ENCODE data around the gene HSD17B8.

The HSD17B8 gene

GRCh38 chr6:33205191-33206026 lies 954 bp downstream of the HSD17B8 start:
- Mint-ChIP-seq H3K27me3 (no peaks in the 10 kb centered on the region), H3K4me1 (ENCODE audit: low read depth) (peaks cover 71% of the 10 kb centered on the region), H3K36me3 (ENCODE audit: low read depth) (peaks cover 48% of the 10 kb centered on the region), H3K4me3 (peak overlapping the region; percentile 94), H3K9me3 (no peaks in the 10 kb centered on the region), H3K27ac (peak overlapping the region; percentile 99)

- no peaks in the 10 kb centered on the region for H3K27me3 Mint-ChIP-seq
- H3K4me3 Mint-ChIP-seq = peak overlapping the region; percentile 94
- H3K9me3 Mint-ChIP-seq = no peaks in the 10 kb centered on the region
- H3K27ac Mint-ChIP-seq = peak overlapping the region; percentile 99
- peaks cover 66% of the 10 kb centered on the region for H3K4me1 Mint-ChIP-seq (ENCODE audit: low read depth)
- peaks cover 47% of the 10 kb centered on the region for H3K36me3 Mint-ChIP-seq (ENCODE audit: low read depth)
Observed at GRCh38 chr6:33206027-33206863, 1.8 kb downstream of the HSD17B8 start.

GRCh38 chr6:33206864-33207551 lies 2.6 kb downstream of the HSD17B8 start:
- peak overlapping the region; percentile 87 for H3K4me3 Mint-ChIP-seq
- H3K36me3 Mint-ChIP-seq (ENCODE audit: low read depth) = peaks cover 44% of the 10 kb centered on the region
- H3K4me1 Mint-ChIP-seq (ENCODE audit: low read depth) = peaks cover 60% of the 10 kb centered on the region
- H3K27ac Mint-ChIP-seq = peak overlapping the region; percentile 99
- no peaks in the 10 kb centered on the region for H3K27me3 Mint-ChIP-seq
- no peaks in the 10 kb centered on the region for H3K9me3 Mint-ChIP-seq

- Mint-ChIP-seq H3K9me3 (no peaks in the 10 kb centered on the region), H3K27ac (peak overlapping the region; percentile 91), H3K4me3 (peak overlapping the region; percentile 87), H3K36me3 (ENCODE audit: low read depth) (peaks cover 40% of the 10 kb centered on the region), H3K27me3 (no peaks in the 10 kb centered on the region), H3K4me1 (ENCODE audit: low read depth) (peaks cover 60% of the 10 kb centered on the region)
Observed at GRCh38 chr6:33207552-33208090, 3.2 kb downstream of the HSD17B8 start.

DNA sequence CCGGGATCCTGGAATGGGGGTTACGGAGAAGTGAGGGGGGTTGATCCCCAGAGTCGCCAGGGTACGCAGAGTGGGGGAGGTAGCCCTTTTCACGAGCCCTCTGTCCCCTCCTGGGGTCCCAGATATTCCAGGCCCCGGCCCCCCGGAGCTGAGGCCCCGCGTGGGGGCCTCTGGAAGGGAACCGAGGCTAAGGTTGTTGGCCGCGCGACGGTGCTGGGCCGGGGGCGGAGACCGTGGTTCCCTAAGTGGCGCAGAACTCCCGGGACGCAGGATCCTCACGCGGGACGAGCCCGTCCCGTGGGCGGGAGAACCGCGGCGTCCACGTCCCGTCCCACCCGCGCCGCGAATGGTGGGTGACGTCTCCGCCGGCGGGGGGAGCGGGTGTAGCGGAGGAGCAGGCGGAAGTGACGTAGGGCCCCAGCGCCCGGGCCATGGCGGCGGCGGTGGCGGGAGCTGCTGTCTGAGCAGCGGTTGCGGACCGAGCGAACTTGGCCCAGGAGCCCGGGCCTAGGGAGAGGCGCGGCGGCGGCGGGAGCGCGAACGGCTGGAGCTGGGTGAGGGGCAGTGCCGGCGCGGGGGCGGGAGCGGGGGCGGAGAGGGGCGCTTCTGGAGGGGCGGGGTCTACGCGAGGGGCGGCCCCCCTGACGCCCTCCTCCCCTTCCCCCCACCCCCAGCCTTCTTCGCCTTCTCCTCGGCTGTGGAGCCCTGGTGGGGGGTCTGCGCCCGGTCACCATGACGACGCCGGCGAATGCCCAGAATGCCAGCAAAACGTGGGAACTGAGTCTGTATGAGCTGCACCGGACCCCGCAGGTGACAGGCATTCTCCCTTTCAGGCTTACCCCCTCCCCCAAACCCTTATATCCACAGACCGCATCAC lies 3.9 kb downstream of the HSD17B8 start, which contains the start of gene RING1:
Gene RING1 (plus strand): TSS at position 410 of the 877 bp plus-strand sequence. CDS start 323 bp downstream, at position 733.
- peaks cover 60% of the 10 kb centered on the region for H3K4me1 Mint-ChIP-seq (ENCODE audit: low read depth)
- peaks cover 33% of the 10 kb centered on the region for H3K36me3 Mint-ChIP-seq (ENCODE audit: low read depth)
- H3K27ac Mint-ChIP-seq = peak within 1 kb of the TSS; percentile 91
- no peaks in the 10 kb centered on the region for H3K9me3 Mint-ChIP-seq
- no peaks in the 10 kb centered on the region for H3K27me3 Mint-ChIP-seq
- H3K4me3 Mint-ChIP-seq = peak within 1 kb of the TSS; percentile 87

DNA sequence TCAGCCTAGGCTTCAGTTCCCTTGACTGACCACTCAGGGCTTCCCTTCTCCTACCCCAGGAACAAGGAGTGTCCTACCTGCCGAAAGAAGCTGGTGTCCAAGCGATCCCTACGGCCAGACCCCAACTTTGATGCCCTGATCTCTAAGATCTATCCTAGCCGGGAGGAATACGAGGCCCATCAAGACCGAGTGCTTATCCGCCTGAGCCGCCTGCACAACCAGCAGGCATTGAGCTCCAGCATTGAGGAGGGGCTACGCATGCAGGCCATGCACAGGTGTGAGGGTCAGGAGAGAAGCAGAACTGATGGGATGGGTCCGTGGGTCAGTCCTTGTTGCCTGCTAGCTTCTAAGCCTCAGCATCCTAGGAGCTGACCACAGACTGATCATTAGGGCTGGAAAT lies 5.4 kb downstream of the HSD17B8 start:
- Mint-ChIP-seq H3K4me3 (peak overlapping the region; percentile 87), H3K4me1 (ENCODE audit: low read depth) (peaks cover 60% of the 10 kb centered on the region)

GRCh38 chr6:33211136-33211535 lies 6.7 kb downstream of the HSD17B8 start:
- peaks cover 52% of the 10 kb centered on the region for H3K4me1 Mint-ChIP-seq (ENCODE audit: low read depth)
- peaks cover 21% of the 10 kb centered on the region for H3K36me3 Mint-ChIP-seq (ENCODE audit: low read depth)
- H3K9me3 Mint-ChIP-seq = no peaks in the 10 kb centered on the region
- no peak overlapping the region for H3K4me3 Mint-ChIP-seq
- H3K27me3 Mint-ChIP-seq = peaks cover 7% of the 10 kb centered on the region
- no peak overlapping the region for H3K27ac Mint-ChIP-seq

More for the DNA sequence above, 5.4 kb downstream of the HSD17B8 start:
- no peaks in the 10 kb centered on the region for H3K9me3 Mint-ChIP-seq
- H3K27ac Mint-ChIP-seq = no peak overlapping the region
- H3K36me3 Mint-ChIP-seq (ENCODE audit: low read depth) = peaks cover 25% of the 10 kb centered on the region
- H3K27me3 Mint-ChIP-seq = peaks cover 7% of the 10 kb centered on the region

DNA sequence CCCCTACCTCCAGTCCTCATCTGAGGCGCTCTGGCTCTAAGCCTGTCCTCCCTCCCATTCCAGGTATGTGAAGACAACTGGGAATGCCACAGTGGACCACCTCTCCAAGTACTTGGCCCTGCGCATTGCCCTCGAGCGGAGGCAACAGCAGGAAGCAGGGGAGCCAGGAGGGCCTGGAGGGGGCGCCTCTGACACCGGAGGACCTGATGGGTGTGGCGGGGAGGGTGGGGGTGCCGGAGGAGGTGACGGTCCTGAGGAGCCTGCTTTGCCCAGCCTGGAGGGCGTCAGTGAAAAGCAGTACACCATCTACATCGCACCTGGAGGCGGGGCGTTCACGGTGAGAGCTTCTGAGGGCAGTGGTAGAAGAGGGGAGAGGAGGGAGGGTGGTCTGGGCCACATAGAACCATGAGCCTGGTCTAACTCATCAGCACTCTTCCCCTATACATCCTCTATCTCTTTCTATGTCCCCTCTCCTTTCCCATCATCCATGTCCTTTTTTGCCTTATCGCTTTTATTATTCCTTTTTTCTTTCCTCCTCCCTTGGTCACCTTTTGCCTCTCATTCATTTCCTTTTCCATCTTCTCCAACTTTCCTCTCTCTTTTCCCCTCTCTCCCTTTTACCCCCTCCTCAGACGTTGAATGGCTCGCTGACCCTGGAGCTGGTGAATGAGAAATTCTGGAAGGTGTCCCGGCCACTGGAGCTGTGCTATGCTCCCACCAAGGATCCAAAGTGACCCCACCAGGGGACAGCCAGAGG lies 7.4 kb downstream of the HSD17B8 start:
- Mint-ChIP-seq H3K27me3 (peaks cover 7% of the 10 kb centered on the region), H3K4me3 (no peak overlapping the region), H3K27ac (no peak overlapping the region), H3K36me3 (ENCODE audit: low read depth) (peaks cover 21% of the 10 kb centered on the region), H3K4me1 (ENCODE audit: low read depth) (peaks cover 47% of the 10 kb centered on the region), H3K9me3 (no peaks in the 10 kb centered on the region)

DNA sequence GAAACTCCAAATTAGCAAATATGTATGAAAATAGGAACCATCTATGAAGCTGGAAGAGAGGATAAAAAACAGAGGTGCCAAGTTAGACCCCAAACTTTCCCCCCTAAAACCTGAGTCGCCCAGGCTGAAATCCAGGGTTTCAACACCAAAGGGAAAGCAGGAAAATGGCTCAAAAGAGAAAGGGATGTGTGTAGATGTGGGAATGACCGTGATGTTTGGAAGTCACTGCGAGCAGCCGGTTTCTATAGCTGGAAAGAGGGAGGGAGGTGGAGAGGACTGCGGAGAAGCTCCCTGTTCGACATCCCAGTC lies 8.4 kb downstream of the HSD17B8 start:
- H3K9me3 Mint-ChIP-seq = no peaks in the 10 kb centered on the region
- H3K27me3 Mint-ChIP-seq = peaks cover 7% of the 10 kb centered on the region
- peaks cover 46% of the 10 kb centered on the region for H3K4me1 Mint-ChIP-seq (ENCODE audit: low read depth)
- H3K36me3 Mint-ChIP-seq (ENCODE audit: low read depth) = peaks cover 21% of the 10 kb centered on the region
- peak overlapping the region; percentile 73 for H3K4me3 Mint-ChIP-seq
- peak overlapping the region; percentile 34 for H3K27ac Mint-ChIP-seq

- peak overlapping the region; percentile 73 for H3K4me3 Mint-ChIP-seq
- H3K27me3 Mint-ChIP-seq = peaks cover 12% of the 10 kb centered on the region
- H3K9me3 Mint-ChIP-seq = no peaks in the 10 kb centered on the region
- peak overlapping the region; percentile 21 for H3K27ac Mint-ChIP-seq
- H3K4me1 Mint-ChIP-seq (ENCODE audit: low read depth) = peaks cover 46% of the 10 kb centered on the region
- H3K36me3 Mint-ChIP-seq (ENCODE audit: low read depth) = peaks cover 21% of the 10 kb centered on the region
Observed at GRCh38 chr6:33213166-33213988, 8.9 kb downstream of the HSD17B8 start.

DNA sequence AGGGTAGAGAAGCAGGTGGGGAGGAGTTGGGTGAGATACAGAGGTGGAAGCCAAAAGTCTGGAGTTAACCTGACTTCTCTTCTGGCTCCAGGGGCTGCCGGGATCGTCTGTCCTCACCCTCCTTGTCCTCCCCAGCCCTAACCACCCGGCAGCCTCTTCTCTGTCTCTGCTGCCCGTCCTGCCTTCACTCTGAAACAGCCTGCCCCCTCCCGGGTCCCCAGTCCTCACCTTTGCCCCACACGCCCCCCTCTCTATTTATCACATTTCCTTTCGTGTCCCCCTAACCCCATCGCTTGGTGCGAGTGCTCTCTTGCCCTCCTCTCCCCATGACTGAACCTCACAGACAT lies 9.5 kb downstream of the HSD17B8 start:
- Mint-ChIP-seq H3K9me3 (no peaks in the 10 kb centered on the region), H3K27ac (peak overlapping the region; percentile 21), H3K27me3 (peaks cover 17% of the 10 kb centered on the region), H3K4me3 (peak overlapping the region; percentile 73), H3K4me1 (ENCODE audit: low read depth) (peaks cover 43% of the 10 kb centered on the region), H3K36me3 (ENCODE audit: low read depth) (peaks cover 21% of the 10 kb centered on the region)

GRCh38 chr6:33215271-33216116 lies 11.0 kb downstream of the HSD17B8 start:
- H3K4me1 Mint-ChIP-seq (ENCODE audit: low read depth) = peaks cover 32% of the 10 kb centered on the region
- no peak overlapping the region for H3K4me3 Mint-ChIP-seq
- no peak overlapping the region for H3K27ac Mint-ChIP-seq
- no peaks in the 10 kb centered on the region for H3K9me3 Mint-ChIP-seq
- peaks cover 8% of the 10 kb centered on the region for H3K36me3 Mint-ChIP-seq (ENCODE audit: low read depth)
- H3K27me3 Mint-ChIP-seq = peaks cover 19% of the 10 kb centered on the region
